HCT116 (cell line): ENCODE results near the gene CLDN14. TPM values are rescaled to one million over a fixed set of nuclear protein-coding genes. Genes with fewer than 3 reads are reported as not detected.
A peak's percentile ranks its signal among the peaks of the same experiment; 100 is the strongest.

ENCODE experiments used
- ATAC-seq: fragments of 200-7000 bp; cut with Tn5 transposase; 2 replicates; pipeline ENCODE4 v1.9.1; 2020; ENCODE audit warnings: mild to moderate bottlenecking, moderate library complexity
- BruUV-seq: library from RNA; stranded (reverse); fragments of 400-500 nt; replicated peaks from 2 replicates; lab custom pipeline; 2021; lab: Mats Ljungman, UMichigan
- CTCF ChIA-PET: fragments of 300-600 bp; sonication (Branson Sonifier 250); formaldehyde crosslinking; loops from one replicate; lab custom pipeline; 2021; ENCODE audit warnings: antibody characterized with exemption; lab: Charles Lee
- POLR2A ChIA-PET: fragments of 300-600, 350-600 bp; sonication (Branson Sonifier 250); formaldehyde crosslinking; loops from one replicate; lab custom pipeline; 2021; ENCODE audit warnings: antibody characterized with exemption; lab: Charles Lee
- RAD21 ChIA-PET, 2 experiments: fragments of 300-600 bp; sonication (Branson Sonifier 250); formaldehyde crosslinking; loops; one replicate each; lab custom pipeline; 2023; ENCODE audit warnings: low total read pairs in 2 of 2; ENCODE audit not compliant: uncharacterized antibody in 2 of 2, unreplicated experiment in 2 of 2, low non-redundant PET in 1 of 2; lab: Charles Lee
- DNase-seq: peaks from one replicate; pipeline ENCODE4 v3.0.0-alpha.2; 2010; ENCODE audit warnings: low read depth, low spot score
- H2AFZ ChIP-seq: fragments of 200-600 bp; shearing (Covaris generic), sonication (generic); 2 replicates; pipeline ENCODE4 v1.6.1; 2017; ENCODE audit warnings: low read depth, mixed run types, mixed read lengths, antibody characterized with exemption, low read length; ENCODE audit not compliant: poor library complexity, severe bottlenecking
- H3K27ac ChIP-seq: 2 replicates; pipeline ENCODE4 v1.5.1; 2012; ENCODE audit warnings: low read depth, low read length
- H3K27me3 ChIP-seq: fragments of 200-600 bp; sonication (generic); 2 replicates; pipeline ENCODE4 v1.6.1; 2016; ENCODE audit warnings: mixed run types, low read length, mixed read lengths; ENCODE audit not compliant: insufficient read depth
- H3K36me3 ChIP-seq, 2 experiments: fragments of 200-500 bp in 1 of 2; fragments of 200-600 bp in 1 of 2; sonication (Bioruptor generic) in 1 of 2; sonication (generic) in 1 of 2; 2 replicates each; pipeline versions ENCODE4 v1.5.1 to v1.6.1; 2014 to 2016; ENCODE audit warnings: low read length in 2 of 2, inconsistent platforms in 1 of 2, mixed read lengths in 1 of 2, mixed run types in 1 of 2; ENCODE audit not compliant: insufficient read depth in 2 of 2, control insufficient read depth in 1 of 2
- H3K4me1 ChIP-seq, 2 experiments: fragments of 200-600 bp in 1 of 2; sonication (generic) in 1 of 2; 2 replicates each; pipeline versions ENCODE4 v1.5.1 to v1.6.1; 2012 to 2017; ENCODE audit warnings: low read length in 2 of 2, inconsistent platforms in 1 of 2, mild to moderate bottlenecking in 1 of 2, mixed read lengths in 1 of 2, mixed run types in 1 of 2, moderate library complexity in 1 of 2; ENCODE audit not compliant: insufficient read depth in 2 of 2, control insufficient read depth in 1 of 2
- H3K4me2 ChIP-seq: fragments of 200-600 bp; sonication (generic); 2 replicates; pipeline ENCODE4 v1.6.1; 2017; ENCODE audit warnings: mixed run types, low read length, mixed read lengths
- H3K4me3 ChIP-seq, 2 experiments: fragments of 200-600 bp in 1 of 2; sonication (generic) in 1 of 2; replicated peaks in 1 of 2; 2 replicates each; pipeline ENCODE4 v1.5.1; 2011 to 2016; ENCODE audit warnings: low read length in 2 of 2, control low read depth in 1 of 2, low read depth in 1 of 2, mild to moderate bottlenecking in 1 of 2, mixed read lengths in 1 of 2, mixed run types in 1 of 2
- H3K79me2 ChIP-seq: fragments of 200-600 bp; sonication (generic); 2 replicates; pipeline ENCODE4 v1.6.1; 2017; ENCODE audit warnings: mild to moderate bottlenecking, mixed run types, low read length, moderate library complexity, mixed read lengths; ENCODE audit not compliant: insufficient read depth
- H3K9ac ChIP-seq: fragments of 200-600 bp; sonication (generic); 2 replicates; pipeline ENCODE4 v1.6.1; 2016; ENCODE audit warnings: low read length, mixed read lengths
- H3K9me2 ChIP-seq: fragments of 200-600 bp; sonication (generic), shearing (Covaris generic); 2 replicates; pipeline ENCODE4 v1.6.1; 2017; ENCODE audit warnings: mixed run types, mild to moderate bottlenecking, moderate library complexity; ENCODE audit not compliant: insufficient read depth
- H3K9me3 ChIP-seq, 2 experiments: fragments of 200-500 bp in 1 of 2; fragments of 200-600 bp in 1 of 2; sonication (Bioruptor generic) in 1 of 2; sonication (generic) in 1 of 2; 2 replicates each; pipeline ENCODE4 v1.6.1; 2014 to 2017; ENCODE audit warnings: low read length in 2 of 2, mixed read lengths in 2 of 2, inconsistent platforms in 1 of 2, low read depth in 1 of 2, mild to moderate bottlenecking in 1 of 2, mixed run types in 1 of 2, moderate library complexity in 1 of 2; ENCODE audit not compliant: control insufficient read depth in 1 of 2, insufficient read depth in 1 of 2
- H4K20me1 ChIP-seq: fragments of 200-600 bp; sonication (generic), shearing (Covaris generic); 2 replicates; pipeline ENCODE4 v1.6.1; 2017; ENCODE audit warnings: mixed run types, mild to moderate bottlenecking, moderate library complexity; ENCODE audit not compliant: insufficient read depth
- CEBPB ChIP-seq: IDR thresholded peaks from 2 replicates; pipeline ENCODE4 v1.6.1; 2012; ENCODE audit warnings: low read depth
- ELF1 ChIP-seq: IDR thresholded peaks from 2 replicates; pipeline ENCODE4 v1.6.1; 2012; ENCODE audit warnings: low read depth, borderline replicate concordance
- EZH2 ChIP-seq: fragments of 200-600 bp; sonication (generic); IDR thresholded peaks from 2 replicates; pipeline ENCODE4 v1.6.1; 2017; ENCODE audit warnings: antibody characterized with exemption, mixed run types
- EZH2phosphoT487 ChIP-seq: fragments of 200-600 bp; IDR thresholded peaks from 2 replicates; pipeline ENCODE4 v1.6.1; 2018; ENCODE audit warnings: antibody characterized with exemption, borderline replicate concordance
- FOSL1 ChIP-seq: IDR thresholded peaks from 2 replicates; pipeline ENCODE4 v1.6.1; 2012; ENCODE audit warnings: low read depth
- JUND ChIP-seq: IDR thresholded peaks from 2 replicates; pipeline ENCODE4 v1.6.1; 2012
- POLR2A ChIP-seq: IDR thresholded peaks from 2 replicates; pipeline ENCODE4 v1.7.0; 2011; ENCODE audit warnings: borderline replicate concordance; ENCODE audit not compliant: insufficient read depth, insufficient read length; ENCODE audit errors: extremely low read depth
- POLR2AphosphoS5 ChIP-seq: IDR thresholded peaks from 2 replicates; pipeline ENCODE4 v1.6.1; 2011; ENCODE audit warnings: mild to moderate bottlenecking, low read depth, low read length, moderate library complexity
- RAD21 ChIP-seq: IDR thresholded peaks from 2 replicates; pipeline ENCODE4 v1.6.1; 2012; ENCODE audit warnings: low read depth, mild to moderate bottlenecking
- SIN3A ChIP-seq: IDR thresholded peaks from 2 replicates; pipeline ENCODE4 v1.6.1; 2012; ENCODE audit warnings: low read depth
- SP1 ChIP-seq: IDR thresholded peaks from 2 replicates; pipeline ENCODE4 v1.6.1; 2012; ENCODE audit warnings: low read depth
- SRF ChIP-seq: IDR thresholded peaks from 2 replicates; pipeline ENCODE4 v1.6.1; 2012; ENCODE audit warnings: low read depth
- YY1 ChIP-seq: IDR thresholded peaks from 2 replicates; pipeline ENCODE4 v1.6.1; 2011; ENCODE audit warnings: low read length, low read depth, moderate library complexity, mild to moderate bottlenecking; ENCODE audit not compliant: insufficient replicate concordance; ENCODE audit errors: extremely low read depth
- ZBTB33 ChIP-seq: IDR thresholded peaks from 2 replicates; pipeline ENCODE4 v1.6.1; 2011; ENCODE audit warnings: mild to moderate bottlenecking, low read length, moderate library complexity; ENCODE audit not compliant: insufficient replicate concordance; ENCODE audit errors: extremely low read depth
- ZFX ChIP-seq: fragments of 450-650 bp; IDR thresholded peaks from 2 replicates; pipeline ENCODE4 v1.6.1; 2017
- ZNF274 ChIP-seq: fragments of 200-500 bp; sonication (Bioruptor generic); IDR thresholded peaks from 2 replicates; pipeline ENCODE4 v1.6.1; 2014; ENCODE audit warnings: mild to moderate bottlenecking, low read depth, low read length, inconsistent platforms
- intact Hi-C: fragments of 100-400 bp; cut with micrococcal nuclease; formaldehyde crosslinking; loops from 2 replicates; pipeline ENCODE4 v1.10.0; 2022
- total RNA-seq: library from RNA; stranded (reverse); gene quantifications from one replicate; pipeline ENCODE4 v1.2.1, GENCODE V29; 2021; ENCODE audit not compliant: unreplicated experiment
- TF ChIP-seq, protein P1 (sequence below): IDR thresholded peaks from 2 replicates; pipeline ENCODE4 v1.6.1; 2012
- TF ChIP-seq, protein P2 (sequence below): IDR thresholded peaks from 2 replicates; pipeline ENCODE4 v1.6.1; 2012
- TF ChIP-seq, protein P3 (sequence below): IDR thresholded peaks from 2 replicates; pipeline ENCODE4 v1.6.1; 2012; ENCODE audit warnings: low read depth
- TF ChIP-seq, protein P4 (sequence below), 3 experiments: fragments of 200-600 bp in 1 of 3; sonication (generic) in 1 of 3; IDR thresholded peaks in 2 of 3; conservative IDR thresholded peaks in 1 of 3; 2 replicates each; pipeline ENCODE4 v1.5.1; 2012 to 2017; ENCODE audit warnings: low read depth in 2 of 3, low read length in 2 of 3, antibody characterized with exemption in 1 of 3, borderline replicate concordance in 1 of 3, control low read depth in 1 of 3, mild to moderate bottlenecking in 1 of 3, mixed read lengths in 1 of 3, mixed run types in 1 of 3, moderate library complexity in 1 of 3; ENCODE audit not compliant: insufficient read depth in 1 of 3

CLDN14 gene
- total RNA-seq, 1 experiment from 2014 or later, result not detected

DNA sequence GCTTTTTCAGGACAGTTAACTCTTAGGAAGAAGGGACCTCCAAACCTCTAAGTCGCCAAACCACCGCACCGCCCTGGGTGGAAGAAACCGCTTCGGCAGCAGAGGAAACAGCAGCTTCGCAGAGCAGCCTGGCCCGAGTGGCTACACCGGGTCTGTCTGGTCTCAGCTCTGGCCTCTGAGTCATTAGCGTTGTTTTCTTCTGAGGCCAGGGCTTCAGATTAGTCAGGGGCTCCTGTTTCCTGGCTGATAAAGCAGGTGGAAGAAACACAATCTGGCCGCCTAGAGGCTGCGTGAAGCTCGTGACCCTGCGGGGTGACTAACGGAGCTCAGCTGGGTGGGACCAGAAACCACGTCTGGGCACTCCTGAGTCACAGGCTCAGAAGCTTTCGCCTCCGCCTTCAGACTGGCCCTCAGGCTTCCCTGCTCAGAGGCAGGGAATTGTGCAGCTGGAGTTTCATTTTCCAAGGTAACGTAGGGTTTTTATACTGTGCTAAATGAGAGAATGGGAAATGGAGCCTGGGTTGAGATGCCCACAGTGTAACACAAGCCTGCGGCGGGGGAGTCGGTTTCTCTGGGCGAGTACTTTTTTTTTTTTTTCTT is 49.9 kb downstream of the CLDN14 start:
- H3K27ac ChIP-seq, result peak overlapping the region; percentile 77
- no peaks in the 10 kb centered on the region for H3K27me3 ChIP-seq
- ATAC-seq (peak; percentile 97), DNase-seq (peak; percentile 95)
- no peaks in the 10 kb centered on the region for H3K36me3 ChIP-seq
- ChIA-PET RAD21 (interaction anchor here in 1 of 2 experiments (0.6 kb wide), 1 partner anchor 289 kb away, joined by 3 read pairs; no protein-coding TSS in a partner anchor), CTCF (interaction anchor here (1.0 to 1.8 kb wide), 5 partner anchors 8 to 288 kb away, joined by 3 to 9 read pairs (median 4); no protein-coding TSS in a partner anchor), POLR2A (interaction anchor here (0.8 to 1.3 kb wide), 6 partner anchors 10 to 274 kb away, joined by 3 to 4 read pairs (median 4); partner anchors contain the start of gene MORC3)
- H3K79me2 ChIP-seq, result no peaks in the 10 kb centered on the region
- peak overlapping the region; percentile 6 to 27 for H3K4me3 ChIP-seq
- no peak overlapping the region for H2AFZ ChIP-seq
- peak overlapping the region; percentile 57 for H3K9ac ChIP-seq
- H4K20me1 ChIP-seq, result no peaks in the 10 kb centered on the region
- no TSS peak for BruUV-seq
- H3K4me1 ChIP-seq, result peaks cover 18 to 35% of the 10 kb centered on the region in 2 experiments
- no peaks in the 10 kb centered on the region for H3K9me2 ChIP-seq
- no peaks in the 10 kb centered on the region for H3K9me3 ChIP-seq
- intact Hi-C loops, result no loop called here
- H3K4me2 ChIP-seq, result peak overlapping the region; percentile 72
- TF ChIP-seq EZH2phosphoT487 (no peak), POLR2A (no peak), SRF (no peak), RAD21 (no peak), POLR2AphosphoS5 (peak; percentile 58; the same call in 1 of the 2 replicates), CEBPB (no peak), JUND (no peak), ZBTB33 (peak; percentile 63), ELF1 (no peak), FOSL1 (no peak), SIN3A (no peak), ZNF274 (no peak), SP1 (no peak), ZFX (no peak), YY1 (no peak), EZH2 (no peak)
- TF ChIP-seq, protein P1, sequence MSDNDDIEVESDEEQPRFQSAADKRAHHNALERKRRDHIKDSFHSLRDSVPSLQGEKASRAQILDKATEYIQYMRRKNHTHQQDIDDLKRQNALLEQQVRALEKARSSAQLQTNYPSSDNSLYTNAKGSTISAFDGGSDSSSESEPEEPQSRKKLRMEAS, result no peak
- TF ChIP-seq, protein P2, sequence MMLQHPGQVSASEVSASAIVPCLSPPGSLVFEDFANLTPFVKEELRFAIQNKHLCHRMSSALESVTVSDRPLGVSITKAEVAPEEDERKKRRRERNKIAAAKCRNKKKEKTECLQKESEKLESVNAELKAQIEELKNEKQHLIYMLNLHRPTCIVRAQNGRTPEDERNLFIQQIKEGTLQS, result no peak
- TF ChIP-seq, protein P3, sequence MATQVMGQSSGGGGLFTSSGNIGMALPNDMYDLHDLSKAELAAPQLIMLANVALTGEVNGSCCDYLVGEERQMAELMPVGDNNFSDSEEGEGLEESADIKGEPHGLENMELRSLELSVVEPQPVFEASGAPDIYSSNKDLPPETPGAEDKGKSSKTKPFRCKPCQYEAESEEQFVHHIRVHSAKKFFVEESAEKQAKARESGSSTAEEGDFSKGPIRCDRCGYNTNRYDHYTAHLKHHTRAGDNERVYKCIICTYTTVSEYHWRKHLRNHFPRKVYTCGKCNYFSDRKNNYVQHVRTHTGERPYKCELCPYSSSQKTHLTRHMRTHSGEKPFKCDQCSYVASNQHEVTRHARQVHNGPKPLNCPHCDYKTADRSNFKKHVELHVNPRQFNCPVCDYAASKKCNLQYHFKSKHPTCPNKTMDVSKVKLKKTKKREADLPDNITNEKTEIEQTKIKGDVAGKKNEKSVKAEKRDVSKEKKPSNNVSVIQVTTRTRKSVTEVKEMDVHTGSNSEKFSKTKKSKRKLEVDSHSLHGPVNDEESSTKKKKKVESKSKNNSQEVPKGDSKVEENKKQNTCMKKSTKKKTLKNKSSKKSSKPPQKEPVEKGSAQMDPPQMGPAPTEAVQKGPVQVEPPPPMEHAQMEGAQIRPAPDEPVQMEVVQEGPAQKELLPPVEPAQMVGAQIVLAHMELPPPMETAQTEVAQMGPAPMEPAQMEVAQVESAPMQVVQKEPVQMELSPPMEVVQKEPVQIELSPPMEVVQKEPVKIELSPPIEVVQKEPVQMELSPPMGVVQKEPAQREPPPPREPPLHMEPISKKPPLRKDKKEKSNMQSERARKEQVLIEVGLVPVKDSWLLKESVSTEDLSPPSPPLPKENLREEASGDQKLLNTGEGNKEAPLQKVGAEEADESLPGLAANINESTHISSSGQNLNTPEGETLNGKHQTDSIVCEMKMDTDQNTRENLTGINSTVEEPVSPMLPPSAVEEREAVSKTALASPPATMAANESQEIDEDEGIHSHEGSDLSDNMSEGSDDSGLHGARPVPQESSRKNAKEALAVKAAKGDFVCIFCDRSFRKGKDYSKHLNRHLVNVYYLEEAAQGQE, result no peak
- TF ChIP-seq, protein P4, sequence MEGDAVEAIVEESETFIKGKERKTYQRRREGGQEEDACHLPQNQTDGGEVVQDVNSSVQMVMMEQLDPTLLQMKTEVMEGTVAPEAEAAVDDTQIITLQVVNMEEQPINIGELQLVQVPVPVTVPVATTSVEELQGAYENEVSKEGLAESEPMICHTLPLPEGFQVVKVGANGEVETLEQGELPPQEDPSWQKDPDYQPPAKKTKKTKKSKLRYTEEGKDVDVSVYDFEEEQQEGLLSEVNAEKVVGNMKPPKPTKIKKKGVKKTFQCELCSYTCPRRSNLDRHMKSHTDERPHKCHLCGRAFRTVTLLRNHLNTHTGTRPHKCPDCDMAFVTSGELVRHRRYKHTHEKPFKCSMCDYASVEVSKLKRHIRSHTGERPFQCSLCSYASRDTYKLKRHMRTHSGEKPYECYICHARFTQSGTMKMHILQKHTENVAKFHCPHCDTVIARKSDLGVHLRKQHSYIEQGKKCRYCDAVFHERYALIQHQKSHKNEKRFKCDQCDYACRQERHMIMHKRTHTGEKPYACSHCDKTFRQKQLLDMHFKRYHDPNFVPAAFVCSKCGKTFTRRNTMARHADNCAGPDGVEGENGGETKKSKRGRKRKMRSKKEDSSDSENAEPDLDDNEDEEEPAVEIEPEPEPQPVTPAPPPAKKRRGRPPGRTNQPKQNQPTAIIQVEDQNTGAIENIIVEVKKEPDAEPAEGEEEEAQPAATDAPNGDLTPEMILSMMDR (IDR thresholded peaks at IDR 0.05 in 2 of 3, conservative IDR thresholded peaks at IDR 0.05 in 1 of 3; ENCODE audit: borderline replicate concordance in 1 of 3, insufficient read depth in 1 of 3, low read depth in 2 of 3, low read length in 2 of 3), result 0 out of 6 replicates have a peak, but pooled peaks of 1 of the 3 experiments have one; percentile 16
